Lower leg skin (tissue), 4 donors: ENCODE results near the gene CTIF. TPM values are rescaled to one million over a fixed set of nuclear protein-coding genes. Genes with fewer than 3 reads are reported as not detected.

ENCODE experiments used
- DNase-seq, 2 donors: peaks; one replicate each; pipeline ENCODE4 v3.0.0-alpha.2; 2019; ENCODE audit warnings: low spot score in 2 of 2
- H3K4me3 ChIP-seq: fragments of 200-600 bp; sonication (generic); 2 replicates; pipeline ENCODE4 v1.5.1; 2017; ENCODE audit warnings: mild to moderate bottlenecking, low read depth; ENCODE audit not compliant: poor library complexity, severe bottlenecking
- POLR2A ChIP-seq, 2 donors: fragments of 450-650 bp; IDR thresholded peaks; one replicate each; pipeline ENCODE4 v1.6.1; 2016 to 2017; ENCODE audit warnings: antibody characterized with exemption in 2 of 2, mild to moderate bottlenecking in 1 of 2, moderate library complexity in 1 of 2
- WGBS, 2 donors: methylation state at CpG; one replicate each; pipeline ENCODE4 v1.1.5; 2018; 5-methylcytosine and 5-hydroxymethylcytosine counted together
- intact Hi-C: fragments of 100-400 bp; cut with DNase I; formaldehyde crosslinking; loops from one replicate; pipeline ENCODE4 v1.15.0; 2023; ENCODE audit warnings: low total_unique reads
- total RNA-seq, 4 donors: library from RNA; depleted of rRNA; stranded (reverse); fragments of >200 nt; gene quantifications; one replicate each; pipeline ENCODE4 v1.1.0, GENCODE V29; 2016
- TF ChIP-seq, protein P1 (sequence below), 3 donors: fragments of 450-650 bp; IDR thresholded peaks; one replicate each; pipeline ENCODE4 v1.5.1; 2016; ENCODE audit warnings: antibody characterized with exemption in 3 of 3, mild to moderate bottlenecking in 3 of 3, moderate library complexity in 2 of 3

The CTIF gene
- total RNA-seq, 4 donors from 2014 or later, result 22.6 to 44.0 (median 30.2) TPM

DNA sequence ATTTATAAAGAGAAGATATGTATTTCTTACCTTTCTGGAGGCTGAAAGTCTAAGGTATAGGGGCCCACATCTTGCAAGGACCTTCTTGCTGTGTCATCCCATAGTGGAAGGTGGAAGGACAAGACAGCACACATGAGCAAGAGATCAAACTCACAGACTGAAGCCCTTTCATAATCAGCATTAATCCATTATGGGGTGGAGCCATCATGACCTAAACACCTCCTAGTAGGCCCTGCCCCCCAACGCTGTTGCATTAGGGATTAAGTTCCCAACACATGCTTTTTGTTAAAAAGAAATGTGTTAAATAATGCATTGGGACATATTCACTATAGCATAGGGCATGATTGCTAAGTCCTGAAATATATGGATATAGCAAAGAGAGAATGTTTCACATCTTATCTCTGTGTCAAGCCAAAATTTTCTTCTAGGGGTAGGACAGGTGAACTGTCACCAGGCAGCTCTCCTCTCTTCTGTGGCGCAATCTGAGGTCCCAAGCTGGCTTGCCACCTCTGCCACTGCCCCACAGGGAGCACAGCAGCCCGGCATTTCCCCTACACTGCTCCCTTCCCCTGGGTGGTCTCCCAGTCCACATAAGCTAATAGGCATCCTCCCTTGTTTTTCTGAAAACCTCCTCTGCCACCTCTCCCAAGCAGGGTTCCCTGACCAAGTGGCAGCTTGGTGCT is 8.3 kb upstream of the CTIF start:
- H3K4me3 ChIP-seq, result no peak overlapping the region
- WGBS, 2 donors, result 82 to 87% methylated on average over 3 of the region's 3 CpGs
- DNase-seq, result no peak
- TF ChIP-seq POLR2A (IDR thresholded peaks at IDR 0.05), result no peak
- TF ChIP-seq, protein P1, sequence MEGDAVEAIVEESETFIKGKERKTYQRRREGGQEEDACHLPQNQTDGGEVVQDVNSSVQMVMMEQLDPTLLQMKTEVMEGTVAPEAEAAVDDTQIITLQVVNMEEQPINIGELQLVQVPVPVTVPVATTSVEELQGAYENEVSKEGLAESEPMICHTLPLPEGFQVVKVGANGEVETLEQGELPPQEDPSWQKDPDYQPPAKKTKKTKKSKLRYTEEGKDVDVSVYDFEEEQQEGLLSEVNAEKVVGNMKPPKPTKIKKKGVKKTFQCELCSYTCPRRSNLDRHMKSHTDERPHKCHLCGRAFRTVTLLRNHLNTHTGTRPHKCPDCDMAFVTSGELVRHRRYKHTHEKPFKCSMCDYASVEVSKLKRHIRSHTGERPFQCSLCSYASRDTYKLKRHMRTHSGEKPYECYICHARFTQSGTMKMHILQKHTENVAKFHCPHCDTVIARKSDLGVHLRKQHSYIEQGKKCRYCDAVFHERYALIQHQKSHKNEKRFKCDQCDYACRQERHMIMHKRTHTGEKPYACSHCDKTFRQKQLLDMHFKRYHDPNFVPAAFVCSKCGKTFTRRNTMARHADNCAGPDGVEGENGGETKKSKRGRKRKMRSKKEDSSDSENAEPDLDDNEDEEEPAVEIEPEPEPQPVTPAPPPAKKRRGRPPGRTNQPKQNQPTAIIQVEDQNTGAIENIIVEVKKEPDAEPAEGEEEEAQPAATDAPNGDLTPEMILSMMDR (IDR thresholded peaks at IDR 0.05), result no peak
- intact Hi-C loops, result no loop called here

DNA sequence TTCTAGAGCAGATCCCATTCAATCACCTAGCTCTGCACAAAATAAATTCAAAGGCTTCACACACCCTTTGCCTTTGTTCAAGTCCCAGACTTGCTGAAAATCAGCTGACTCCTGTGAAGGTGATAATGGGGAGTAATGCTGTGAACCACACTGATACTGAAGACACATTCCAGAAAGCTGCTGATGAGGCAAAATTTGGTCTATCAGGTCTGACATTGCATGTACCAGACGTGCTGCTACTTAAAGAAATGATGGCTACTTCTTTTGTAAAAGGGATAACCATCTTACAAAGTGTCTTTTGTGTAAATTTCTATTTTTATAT is 7.8 kb upstream of the CTIF start:
- intact Hi-C loops, result no loop called here
- TF ChIP-seq POLR2A (IDR thresholded peaks at IDR 0.05), result no peak
- TF ChIP-seq, protein P1 (IDR thresholded peaks at IDR 0.05), result no peak
- WGBS, 2 donors, result 84 to 93% methylated on average over 1 of the region's 1 CpG
- no peak overlapping the region for H3K4me3 ChIP-seq
- no peak for DNase-seq

DNA sequence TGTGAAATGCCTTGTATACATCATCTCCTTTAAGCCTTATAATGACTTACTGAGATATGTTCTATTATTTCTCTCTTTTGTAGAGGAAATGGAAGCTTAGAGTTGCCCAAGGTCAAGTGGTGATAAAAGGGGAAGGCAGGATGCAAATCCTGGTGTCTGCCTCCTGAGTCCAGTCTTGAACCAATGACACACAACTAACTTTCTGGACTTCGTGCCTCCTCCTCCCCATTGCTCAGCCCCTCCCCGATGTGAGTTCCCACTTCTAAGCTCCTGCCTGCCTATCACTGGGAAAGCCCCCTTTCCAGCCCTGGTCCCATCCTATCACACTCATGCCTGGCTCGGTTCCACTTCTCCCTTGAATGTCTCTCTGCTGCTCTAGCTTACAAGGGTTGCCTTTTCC is 6.9 kb upstream of the CTIF start:
- TF ChIP-seq POLR2A (IDR thresholded peaks at IDR 0.05), result no peak
- TF ChIP-seq, protein P1 (IDR thresholded peaks at IDR 0.05), result no peak
- 63 to 78% methylated on average over 3 of the region's 3 CpGs for WGBS, 2 donors
- no peak for DNase-seq
- H3K4me3 ChIP-seq, result no peak overlapping the region
- intact Hi-C loops, result no loop called here

DNA sequence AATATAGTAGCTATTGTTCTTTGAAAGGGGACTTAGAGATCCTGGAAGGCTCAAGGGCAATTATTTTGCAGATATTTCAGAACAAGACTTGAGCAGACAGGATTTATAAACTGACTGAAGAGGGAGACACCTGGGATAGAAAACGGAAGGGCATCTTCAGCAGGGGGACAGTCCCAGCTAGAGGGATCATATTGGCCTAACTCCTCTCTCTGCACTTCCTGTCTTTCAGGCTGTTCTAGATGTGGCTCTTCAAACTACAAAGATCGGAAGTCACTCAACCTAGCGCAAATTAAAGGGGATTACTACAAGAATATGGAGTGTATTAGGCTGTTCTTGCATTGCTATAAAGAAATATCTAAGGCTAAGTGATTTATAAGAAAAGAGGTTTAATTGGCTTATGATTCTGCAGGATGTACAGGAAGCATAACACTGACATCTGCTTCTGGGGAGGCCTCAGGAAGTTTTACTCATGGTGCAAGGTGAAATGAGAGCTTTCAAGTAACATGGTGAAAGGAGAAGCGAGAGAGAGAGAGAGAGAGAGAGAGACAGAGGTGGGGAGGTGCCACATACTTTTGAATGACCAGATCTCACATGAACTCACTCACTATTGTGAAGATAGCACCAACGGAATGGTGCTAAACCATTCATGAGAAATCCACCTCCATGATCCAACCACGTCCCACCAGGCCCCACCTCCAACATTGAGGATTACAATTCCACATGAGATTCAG is 5.3 kb upstream of the CTIF start:
- intact Hi-C loops, result no loop called here
- no peak overlapping the region for H3K4me3 ChIP-seq
- DNase-seq, result no peak
- TF ChIP-seq, protein P1 (IDR thresholded peaks at IDR 0.05), result no peak
- no peak for TF ChIP-seq POLR2A (IDR thresholded peaks at IDR 0.05)
- WGBS, 2 donors, result 82 to 86% methylated on average over 6 of the region's 6 CpGs

DNA sequence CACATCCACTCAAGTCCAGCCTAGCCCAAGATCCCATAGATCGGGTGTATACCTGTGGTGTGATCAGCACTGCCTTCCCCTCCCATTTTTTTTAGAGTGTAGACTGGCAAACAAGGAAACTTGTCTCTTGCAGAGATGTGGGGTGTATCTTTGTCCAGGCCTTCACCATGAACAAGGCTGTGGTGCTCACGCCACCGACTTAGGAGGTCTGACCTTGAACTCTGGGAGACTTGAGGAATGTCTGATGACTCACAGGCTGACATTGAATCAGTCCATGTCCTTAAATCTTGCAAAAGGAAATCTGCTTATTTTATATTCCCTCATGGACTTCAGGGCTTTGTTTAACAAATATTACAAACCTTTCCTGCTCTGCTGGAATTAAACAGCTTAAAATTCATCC is 4.5 kb upstream of the CTIF start:
- intact Hi-C loops, result no loop called here
- peak in 1 of 2 donors; percentile 14 for DNase-seq
- TF ChIP-seq, protein P1 (IDR thresholded peaks at IDR 0.05), result no peak
- no peak for TF ChIP-seq POLR2A (IDR thresholded peaks at IDR 0.05)
- no peak overlapping the region for H3K4me3 ChIP-seq
- 85 to 90% methylated on average over 3 of the region's 3 CpGs for WGBS, 2 donors
